HEK293 (cell line): ENCODE results near the gene GLOD4.

Experiments
- CTCF ChIA-PET: fragments of 350-600 bp; formaldehyde crosslinking; extraction: SDS; loops from one replicate; lab custom pipeline; 2021; ENCODE audit warnings: antibody characterized with exemption; lab: Yijun Ruan, JAX
- POLR2A ChIA-PET: fragments of 300-600 bp; formaldehyde crosslinking; extraction: SDS; loops from one replicate; lab custom pipeline; 2020; ENCODE audit warnings: antibody characterized with exemption, inconsistent platforms; lab: Yijun Ruan, JAX
- H3K27ac ChIP-seq: fragments of 200-500 bp; sonication (Bioruptor generic); 2 replicates; pipeline ENCODE4 v1.5.1; 2014; ENCODE audit warnings: low read depth, low read length, control low read depth, inconsistent platforms; ENCODE audit errors: extremely low read depth
- H3K36me3 ChIP-seq, 2 experiments: fragments of 200-500 bp in 1 of 2; sonication (Bioruptor generic) in 1 of 2; 1 replicate in 1 of 2; 2 replicates in 1 of 2; pipeline ENCODE4 v1.5.1; 2014 to 2017; ENCODE audit warnings: inconsistent platforms in 2 of 2, low read length in 2 of 2; ENCODE audit not compliant: control insufficient read depth in 2 of 2, insufficient read depth in 1 of 2
- H3K4me1 ChIP-seq: fragments of 200-500 bp; sonication (Bioruptor generic); 2 replicates; pipeline ENCODE4 v1.5.1; 2014; ENCODE audit warnings: mild to moderate bottlenecking, low read length, inconsistent platforms; ENCODE audit not compliant: control insufficient read depth, insufficient read depth
- H3K4me3 ChIP-seq: 2 replicates; pipeline ENCODE4 v1.5.1; 2011; ENCODE audit warnings: low read depth, mild to moderate bottlenecking, control low read depth, low read length, moderate library complexity
- H3K9me3 ChIP-seq: fragments of 200-500 bp; sonication (Bioruptor generic); 2 replicates; pipeline ENCODE4 v1.5.1; 2014; ENCODE audit warnings: low read depth, low read length, inconsistent platforms; ENCODE audit not compliant: control insufficient read depth, insufficient read depth
- GLI4 ChIP-seq: fragments of 450-650 bp; formaldehyde crosslinking; IDR thresholded peaks from 2 replicates; pipeline ENCODE4 v1.5.1; 2016; ENCODE audit warnings: missing biosample characterization, missing genetic modification characterization
- KLF9 ChIP-seq: fragments of 450-650 bp; formaldehyde crosslinking; IDR thresholded peaks from 2 replicates; pipeline ENCODE4 v1.5.1; 2016; ENCODE audit warnings: missing biosample characterization, missing genetic modification characterization, low read depth
- SALL2 ChIP-seq: fragments of 450-650 bp; formaldehyde crosslinking; IDR thresholded peaks from 2 replicates; pipeline ENCODE4 v1.5.0; 2017; ENCODE audit warnings: missing biosample characterization, mild to moderate bottlenecking, missing genetic modification characterization, borderline replicate concordance
- SP7 ChIP-seq: fragments of 450-650 bp; formaldehyde crosslinking; IDR thresholded peaks from 2 replicates; pipeline ENCODE4 v1.5.1; 2016; ENCODE audit warnings: missing biosample characterization, missing genetic modification characterization
- ZBTB48 ChIP-seq: fragments of 450-650 bp; formaldehyde crosslinking; IDR thresholded peaks from 2 replicates; pipeline ENCODE4 v1.5.1; 2016; ENCODE audit warnings: missing biosample characterization, missing genetic modification characterization
- ZFHX2 ChIP-seq: fragments of 450-650 bp; formaldehyde crosslinking; conservative IDR thresholded peaks from 2 replicates; pipeline ENCODE4 v1.5.1; 2016; ENCODE audit warnings: missing biosample characterization, missing genetic modification characterization
- ZIC2 ChIP-seq: fragments of 450-650 bp; formaldehyde crosslinking; IDR thresholded peaks from 2 replicates; pipeline ENCODE4 v1.5.1; 2016; ENCODE audit warnings: missing biosample characterization, missing genetic modification characterization
- ZNF16 ChIP-seq: fragments of 450-650 bp; formaldehyde crosslinking; IDR thresholded peaks from 2 replicates; pipeline ENCODE4 v1.5.1; 2016; ENCODE audit warnings: low read depth, missing biosample characterization, missing genetic modification characterization
- ZNF169 ChIP-seq: fragments of 450-650 bp; formaldehyde crosslinking; IDR thresholded peaks from 2 replicates; pipeline ENCODE4 v1.5.1; 2016; ENCODE audit warnings: missing biosample characterization, missing genetic modification characterization
- ZNF175 ChIP-seq: fragments of 450-650 bp; formaldehyde crosslinking; IDR thresholded peaks from 2 replicates; pipeline ENCODE4 v1.5.1; 2016; ENCODE audit warnings: missing biosample characterization, missing genetic modification characterization
- ZNF354C ChIP-seq: fragments of 450-650 bp; formaldehyde crosslinking; IDR thresholded peaks from 2 replicates; pipeline ENCODE4 v1.5.1; 2016; ENCODE audit warnings: missing biosample characterization, missing genetic modification characterization, low read depth, borderline replicate concordance
- ZNF433 ChIP-seq: fragments of 450-650 bp; formaldehyde crosslinking; IDR thresholded peaks from 2 replicates; pipeline ENCODE4 v1.5.1; 2016; ENCODE audit warnings: missing biosample characterization, missing genetic modification characterization, low read depth
- ZNF473 ChIP-seq: fragments of 450-650 bp; formaldehyde crosslinking; IDR thresholded peaks from 2 replicates; pipeline ENCODE4 v1.5.1; 2017; ENCODE audit warnings: missing biosample characterization, missing genetic modification characterization
- ZNF521 ChIP-seq: fragments of 450-650 bp; formaldehyde crosslinking; IDR thresholded peaks from 2 replicates; pipeline ENCODE4 v1.5.1; 2017; ENCODE audit warnings: missing biosample characterization, mild to moderate bottlenecking, missing genetic modification characterization
- ZNF555 ChIP-seq: fragments of 450-650 bp; formaldehyde crosslinking; conservative IDR thresholded peaks from 2 replicates; pipeline ENCODE4 v1.5.1; 2017; ENCODE audit warnings: missing biosample characterization, mild to moderate bottlenecking, missing genetic modification characterization, inconsistent platforms
- ZNF561 ChIP-seq: fragments of 450-650 bp; IDR thresholded peaks from 2 replicates; pipeline ENCODE4 v1.5.1; 2018; ENCODE audit warnings: missing biosample characterization, missing genetic modification characterization, borderline replicate concordance
- ZNF571 ChIP-seq: fragments of 450-650 bp; formaldehyde crosslinking; IDR thresholded peaks from 2 replicates; pipeline ENCODE4 v1.5.0; 2017; ENCODE audit warnings: missing biosample characterization, missing genetic modification characterization
- ZNF660 ChIP-seq: fragments of 450-650 bp; IDR thresholded peaks from 2 replicates; pipeline ENCODE4 v1.5.1; 2018; ENCODE audit warnings: missing biosample characterization, mild to moderate bottlenecking, missing genetic modification characterization
- ZNF792 ChIP-seq: fragments of 450-650 bp; formaldehyde crosslinking; IDR thresholded peaks from 2 replicates; pipeline ENCODE4 v1.5.1; 2016; ENCODE audit warnings: missing biosample characterization, missing genetic modification characterization
- TF ChIP-seq, protein P1 (sequence below): fragments of 450-650 bp; formaldehyde crosslinking; IDR thresholded peaks from 2 replicates; pipeline ENCODE4 v1.5.1; 2016; ENCODE audit warnings: missing biosample characterization, missing genetic modification characterization
- TF ChIP-seq, protein P2 (sequence below): fragments of 450-650 bp; formaldehyde crosslinking; IDR thresholded peaks from 2 replicates; pipeline ENCODE4 v1.5.1; 2016; ENCODE audit warnings: missing biosample characterization, missing genetic modification characterization
- TF ChIP-seq, protein P3 (sequence below): fragments of 450-650 bp; formaldehyde crosslinking; IDR thresholded peaks from 2 replicates; pipeline ENCODE4 v1.5.1; 2016; ENCODE audit warnings: missing biosample characterization, missing genetic modification characterization
- TF ChIP-seq, protein P4 (sequence below): fragments of 450-650 bp; formaldehyde crosslinking; IDR thresholded peaks from 2 replicates; pipeline ENCODE4 v1.5.0; 2017; ENCODE audit warnings: missing biosample characterization, missing genetic modification characterization, borderline replicate concordance

The GLOD4 gene

DNA sequence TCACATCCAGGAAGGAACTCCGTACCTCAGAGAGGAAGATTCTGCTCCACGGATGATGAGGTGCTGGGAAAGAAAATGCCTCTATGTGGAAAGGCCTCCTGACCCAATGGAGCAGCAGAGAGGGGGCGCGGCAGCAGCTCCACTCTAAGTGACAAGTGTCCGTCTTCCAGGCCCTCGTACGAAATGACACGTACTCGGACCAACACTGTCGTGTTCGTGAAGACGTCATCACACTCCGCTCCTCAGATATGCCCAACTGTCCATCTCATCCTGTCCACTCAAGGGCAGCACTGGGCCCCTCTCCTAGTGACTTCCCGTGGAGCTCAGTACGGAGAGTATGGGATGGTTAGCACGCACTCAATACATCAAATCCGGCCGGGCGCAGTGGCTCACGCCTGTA lies 32.3 kb upstream of the GLOD4 start:
- CTCF ChIA-PET = interaction anchor here (0.8 to 1.4 kb wide), 2 partner anchors 167 to 182 kb away, joined by 3 read pairs; partner anchors contain the start of gene TIMM22
- H3K4me1 ChIP-seq = no peaks in the 10 kb centered on the region
- no peak overlapping the region for H3K27ac ChIP-seq
- peaks cover 4 to 46% of the 10 kb centered on the region in 2 experiments; a peak in 2 of 3 replicates for H3K36me3 ChIP-seq
- H3K4me3 ChIP-seq = no peak overlapping the region
- TF ChIP-seq, protein P1, sequence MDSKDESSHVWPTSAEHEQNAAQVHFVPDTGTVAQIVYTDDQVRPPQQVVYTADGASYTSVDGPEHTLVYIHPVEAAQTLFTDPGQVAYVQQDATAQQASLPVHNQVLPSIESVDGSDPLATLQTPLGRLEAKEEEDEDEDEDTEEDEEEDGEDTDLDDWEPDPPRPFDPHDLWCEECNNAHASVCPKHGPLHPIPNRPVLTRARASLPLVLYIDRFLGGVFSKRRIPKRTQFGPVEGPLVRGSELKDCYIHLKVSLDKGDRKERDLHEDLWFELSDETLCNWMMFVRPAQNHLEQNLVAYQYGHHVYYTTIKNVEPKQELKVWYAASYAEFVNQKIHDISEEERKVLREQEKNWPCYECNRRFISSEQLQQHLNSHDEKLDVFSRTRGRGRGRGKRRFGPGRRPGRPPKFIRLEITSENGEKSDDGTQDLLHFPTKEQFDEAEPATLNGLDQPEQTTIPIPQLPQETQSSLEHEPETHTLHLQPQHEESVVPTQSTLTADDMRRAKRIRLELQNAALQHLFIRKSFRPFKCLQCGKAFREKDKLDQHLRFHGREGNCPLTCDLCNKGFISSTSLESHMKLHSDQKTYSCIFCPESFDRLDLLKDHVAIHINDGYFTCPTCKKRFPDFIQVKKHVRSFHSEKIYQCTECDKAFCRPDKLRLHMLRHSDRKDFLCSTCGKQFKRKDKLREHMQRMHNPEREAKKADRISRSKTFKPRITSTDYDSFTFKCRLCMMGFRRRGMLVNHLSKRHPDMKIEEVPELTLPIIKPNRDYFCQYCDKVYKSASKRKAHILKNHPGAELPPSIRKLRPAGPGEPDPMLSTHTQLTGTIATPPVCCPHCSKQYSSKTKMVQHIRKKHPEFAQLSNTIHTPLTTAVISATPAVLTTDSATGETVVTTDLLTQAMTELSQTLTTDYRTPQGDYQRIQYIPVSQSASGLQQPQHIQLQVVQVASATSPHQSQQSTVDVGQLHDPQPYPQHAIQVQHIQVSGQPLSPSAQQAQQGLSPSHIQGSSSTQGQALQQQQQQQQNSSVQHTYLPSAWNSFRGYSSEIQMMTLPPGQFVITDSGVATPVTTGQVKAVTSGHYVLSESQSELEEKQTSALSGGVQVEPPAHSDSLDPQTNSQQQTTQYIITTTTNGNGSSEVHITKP (tag by site-specific recombination) = no peak
- TF ChIP-seq, all 188 proteins: peak for 0
- H3K9me3 ChIP-seq = no peaks in the 10 kb centered on the region
- POLR2A ChIA-PET = no interaction called here

DNA sequence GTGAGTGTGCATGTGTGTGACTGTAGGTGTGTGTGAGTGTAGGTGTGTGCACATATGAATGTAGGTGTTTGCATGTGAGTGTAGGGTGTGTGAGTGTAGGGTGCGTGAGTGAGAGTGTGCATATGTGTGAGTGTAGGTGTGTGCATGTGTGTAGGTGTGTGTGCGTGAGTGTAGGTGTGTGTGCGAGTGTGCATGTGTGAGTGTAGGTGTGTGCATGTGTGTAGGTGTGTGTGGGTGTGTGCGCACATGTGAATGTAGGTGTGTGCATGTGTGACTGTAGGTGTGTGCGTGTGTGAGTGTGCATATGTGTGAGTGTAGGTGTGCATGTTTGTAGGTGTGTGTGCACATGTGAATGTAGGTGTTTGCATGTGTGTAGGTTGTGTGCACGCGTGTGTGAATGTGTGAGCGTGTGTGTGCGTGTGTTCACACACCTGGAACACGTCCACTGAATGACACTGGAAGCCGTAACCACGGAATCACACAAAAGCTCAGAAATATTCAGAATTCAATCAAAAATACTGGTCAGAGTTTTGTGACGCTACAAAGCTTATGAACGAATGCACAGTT lies 30.6 kb upstream of the GLOD4 start:
- no peak overlapping the region for H3K4me3 ChIP-seq
- H3K4me1 ChIP-seq = no peaks in the 10 kb centered on the region
- H3K9me3 ChIP-seq = no peaks in the 10 kb centered on the region
- H3K27ac ChIP-seq = no peak overlapping the region
- CTCF ChIA-PET = interaction anchor here (0.6 kb wide), 1 partner anchor 44 kb away, joined by 3 read pairs; no protein-coding TSS in a partner anchor
- POLR2A ChIA-PET = no interaction called here
- H3K36me3 ChIP-seq = peaks cover 4 to 41% of the 10 kb centered on the region in 2 experiments; a peak in 2 of 3 replicates
- TF ChIP-seq, protein P2, sequence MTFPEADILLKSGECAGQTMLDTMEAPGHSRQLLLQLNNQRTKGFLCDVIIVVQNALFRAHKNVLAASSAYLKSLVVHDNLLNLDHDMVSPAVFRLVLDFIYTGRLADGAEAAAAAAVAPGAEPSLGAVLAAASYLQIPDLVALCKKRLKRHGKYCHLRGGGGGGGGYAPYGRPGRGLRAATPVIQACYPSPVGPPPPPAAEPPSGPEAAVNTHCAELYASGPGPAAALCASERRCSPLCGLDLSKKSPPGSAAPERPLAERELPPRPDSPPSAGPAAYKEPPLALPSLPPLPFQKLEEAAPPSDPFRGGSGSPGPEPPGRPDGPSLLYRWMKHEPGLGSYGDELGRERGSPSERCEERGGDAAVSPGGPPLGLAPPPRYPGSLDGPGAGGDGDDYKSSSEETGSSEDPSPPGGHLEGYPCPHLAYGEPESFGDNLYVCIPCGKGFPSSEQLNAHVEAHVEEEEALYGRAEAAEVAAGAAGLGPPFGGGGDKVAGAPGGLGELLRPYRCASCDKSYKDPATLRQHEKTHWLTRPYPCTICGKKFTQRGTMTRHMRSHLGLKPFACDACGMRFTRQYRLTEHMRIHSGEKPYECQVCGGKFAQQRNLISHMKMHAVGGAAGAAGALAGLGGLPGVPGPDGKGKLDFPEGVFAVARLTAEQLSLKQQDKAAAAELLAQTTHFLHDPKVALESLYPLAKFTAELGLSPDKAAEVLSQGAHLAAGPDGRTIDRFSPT (tag by site-specific recombination) = no peak
- no peak for TF ChIP-seq ZNF354C (tag by site-specific recombination)
- TF ChIP-seq ZNF175 (tag by site-specific recombination) = no peak
- no peak for TF ChIP-seq ZNF169 (tag by site-specific recombination)
- TF ChIP-seq ZBTB48 (tag by site-specific recombination) = peak; percentile 25; the same call in 1 of the 2 replicates
- peak; percentile 100 for TF ChIP-seq ZFHX2 (tag by site-specific recombination)
- peak; percentile 85 for TF ChIP-seq ZNF571
- TF ChIP-seq GLI4 (tag by site-specific recombination) = no peak
- TF ChIP-seq, protein P3, sequence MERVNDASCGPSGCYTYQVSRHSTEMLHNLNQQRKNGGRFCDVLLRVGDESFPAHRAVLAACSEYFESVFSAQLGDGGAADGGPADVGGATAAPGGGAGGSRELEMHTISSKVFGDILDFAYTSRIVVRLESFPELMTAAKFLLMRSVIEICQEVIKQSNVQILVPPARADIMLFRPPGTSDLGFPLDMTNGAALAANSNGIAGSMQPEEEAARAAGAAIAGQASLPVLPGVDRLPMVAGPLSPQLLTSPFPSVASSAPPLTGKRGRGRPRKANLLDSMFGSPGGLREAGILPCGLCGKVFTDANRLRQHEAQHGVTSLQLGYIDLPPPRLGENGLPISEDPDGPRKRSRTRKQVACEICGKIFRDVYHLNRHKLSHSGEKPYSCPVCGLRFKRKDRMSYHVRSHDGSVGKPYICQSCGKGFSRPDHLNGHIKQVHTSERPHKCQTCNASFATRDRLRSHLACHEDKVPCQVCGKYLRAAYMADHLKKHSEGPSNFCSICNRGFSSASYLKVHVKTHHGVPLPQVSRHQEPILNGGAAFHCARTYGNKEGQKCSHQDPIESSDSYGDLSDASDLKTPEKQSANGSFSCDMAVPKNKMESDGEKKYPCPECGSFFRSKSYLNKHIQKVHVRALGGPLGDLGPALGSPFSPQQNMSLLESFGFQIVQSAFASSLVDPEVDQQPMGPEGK = no peak
- TF ChIP-seq, protein P4, sequence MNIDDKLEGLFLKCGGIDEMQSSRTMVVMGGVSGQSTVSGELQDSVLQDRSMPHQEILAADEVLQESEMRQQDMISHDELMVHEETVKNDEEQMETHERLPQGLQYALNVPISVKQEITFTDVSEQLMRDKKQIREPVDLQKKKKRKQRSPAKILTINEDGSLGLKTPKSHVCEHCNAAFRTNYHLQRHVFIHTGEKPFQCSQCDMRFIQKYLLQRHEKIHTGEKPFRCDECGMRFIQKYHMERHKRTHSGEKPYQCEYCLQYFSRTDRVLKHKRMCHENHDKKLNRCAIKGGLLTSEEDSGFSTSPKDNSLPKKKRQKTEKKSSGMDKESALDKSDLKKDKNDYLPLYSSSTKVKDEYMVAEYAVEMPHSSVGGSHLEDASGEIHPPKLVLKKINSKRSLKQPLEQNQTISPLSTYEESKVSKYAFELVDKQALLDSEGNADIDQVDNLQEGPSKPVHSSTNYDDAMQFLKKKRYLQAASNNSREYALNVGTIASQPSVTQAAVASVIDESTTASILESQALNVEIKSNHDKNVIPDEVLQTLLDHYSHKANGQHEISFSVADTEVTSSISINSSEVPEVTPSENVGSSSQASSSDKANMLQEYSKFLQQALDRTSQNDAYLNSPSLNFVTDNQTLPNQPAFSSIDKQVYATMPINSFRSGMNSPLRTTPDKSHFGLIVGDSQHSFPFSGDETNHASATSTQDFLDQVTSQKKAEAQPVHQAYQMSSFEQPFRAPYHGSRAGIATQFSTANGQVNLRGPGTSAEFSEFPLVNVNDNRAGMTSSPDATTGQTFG (tag by site-specific recombination) = peak; percentile 62; the same call in 1 of the 2 replicates
- TF ChIP-seq ZNF561 (tag by site-specific recombination) = no peak
- TF ChIP-seq ZNF660 (tag by site-specific recombination) = no peak
- 0 out of 2 replicates have a peak, but pooled peaks have one; percentile 24 for TF ChIP-seq KLF9 (tag by site-specific recombination)
- peak; percentile 84; the same call in 1 of the 2 replicates for TF ChIP-seq ZNF473 (tag by site-specific recombination)
- no peak for TF ChIP-seq ZIC2
- TF ChIP-seq ZNF521 = peak; percentile 87; the same call in 1 of the 2 replicates
- TF ChIP-seq SP7 = no peak
- TF ChIP-seq ZNF792 (tag by site-specific recombination) = no peak
- no peak for TF ChIP-seq ZNF16 (tag by site-specific recombination)
- TF ChIP-seq ZNF433 (tag by site-specific recombination) = no peak
- TF ChIP-seq ZNF555 (tag by site-specific recombination) = no peak
- TF ChIP-seq SALL2 = 0 out of 2 replicates have a peak, but pooled peaks have one; percentile 78
